K562 (cell line): ENCODE measurements around the gene MYH11. TPM values are rescaled to one million over a fixed set of nuclear protein-coding genes. Genes with fewer than 3 reads are reported as not detected.

Experiments
- ATAC-seq: fragments of 200-7000 bp; cut with Tn5 transposase; 3 replicates; pipeline ENCODE4 v1.9.1; 2020; ENCODE audit warnings: moderate library complexity
- BruUV-seq: library from RNA; stranded (reverse); fragments of 400-500 nt; replicated peaks from 2 replicates; lab custom pipeline; 2021; lab: Mats Ljungman, UMichigan
- CTCF ChIA-PET: fragments of 300-600 bp; formaldehyde crosslinking; extraction: SDS; loops from one replicate; lab custom pipeline; 2021; ENCODE audit warnings: low intra/inter-chr PET ratio; lab: Yijun Ruan, JAX
- POLR2A ChIA-PET: fragments of 300-600, 350-650 bp; sonication (Branson Sonifier 250); formaldehyde crosslinking; extraction: SDS; loops from one replicate; lab custom pipeline; 2021; ENCODE audit warnings: antibody characterized with exemption, inconsistent platforms; lab: Yijun Ruan, JAX
- DNase-seq, 4 experiments: peaks; one replicate each; pipeline versions ENCODE4 v3.0.0 to v3.0.0-alpha.2; 2011 to 2018; ENCODE audit warnings: low spot score in 3 of 4, mixed read lengths in 3 of 4; ENCODE audit errors: extremely low read depth in 1 of 4
- FAIRE-seq: peaks from 2 replicates; lab custom pipeline; 2011; peaks lifted over from hg19 to GRCh38; lab: Jason Lieb, UNC
- H2AFZ ChIP-seq: 2 replicates; pipeline ENCODE4 v1.6.0; 2011; ENCODE audit warnings: low read depth, low read length, control low read depth, inconsistent platforms
- H3K27ac ChIP-seq: fragments of 200-600 bp; 3 replicates; pipeline ENCODE4 v1.8.0; 2011; ENCODE audit warnings: low read depth, mild to moderate bottlenecking, control low read depth, inconsistent platforms, low read length, moderate library complexity, mixed read lengths; ENCODE audit errors: extremely low read depth
- H3K27me3 ChIP-seq, 2 experiments: fragments of 300-600 bp in 1 of 2; 2 replicates in 1 of 2; 3 replicates in 1 of 2; pipeline versions ENCODE4 v1.6.0 to v1.8.0; 2011; ENCODE audit warnings: inconsistent platforms in 2 of 2, low read length in 2 of 2, mild to moderate bottlenecking in 1 of 2, mixed read lengths in 1 of 2, moderate library complexity in 1 of 2; ENCODE audit not compliant: control insufficient read depth in 2 of 2, insufficient read depth in 2 of 2
- H3K36me3 ChIP-seq: fragments of 300-600 bp; 3 replicates; pipeline ENCODE4 v1.8.0; 2011; ENCODE audit warnings: mild to moderate bottlenecking, low read length, inconsistent platforms; ENCODE audit not compliant: control insufficient read depth, insufficient read depth
- H3K4me1 ChIP-seq, 2 experiments: fragments of 200-600 bp in 1 of 2; replicated peaks in 1 of 2; 2 replicates in 1 of 2; 3 replicates in 1 of 2; pipeline versions ENCODE4 v1.5.1 to v1.8.0; 2011; ENCODE audit warnings: inconsistent platforms in 2 of 2, low read length in 2 of 2, mild to moderate bottlenecking in 1 of 2, mixed read lengths in 1 of 2, moderate library complexity in 1 of 2; ENCODE audit not compliant: control insufficient read depth in 2 of 2, insufficient read depth in 2 of 2
- H3K4me2 ChIP-seq: 2 replicates; pipeline ENCODE4 v1.6.1; 2011; ENCODE audit warnings: low read length, control low read depth, inconsistent platforms, mixed read lengths; ENCODE audit not compliant: insufficient read depth
- H3K4me3 ChIP-seq: fragments of 200-600 bp; sonication (generic), shearing (Covaris generic); 2 replicates; pipeline ENCODE4 v1.5.1; 2016; ENCODE audit warnings: control low read depth, inconsistent platforms
- H3K79me2 ChIP-seq: fragments of 200-600 bp; 3 replicates; pipeline ENCODE4 v1.8.0; 2011; ENCODE audit warnings: low read length, inconsistent platforms; ENCODE audit not compliant: control insufficient read depth, insufficient read depth
- H3K9ac ChIP-seq, 2 experiments: 2 replicates each; pipeline versions ENCODE4 v1.6.0 to v1.6.1; 2011; ENCODE audit warnings: low read depth in 2 of 2, low read length in 2 of 2, control low read depth in 1 of 2, inconsistent platforms in 1 of 2, mild to moderate bottlenecking in 1 of 2, mixed read lengths in 1 of 2; ENCODE audit not compliant: insufficient read depth in 1 of 2
- H3K9me1 ChIP-seq: one replicate; pipeline ENCODE4 v1.6.0; 2011; ENCODE audit warnings: inconsistent platforms, mild to moderate bottlenecking, low read length, moderate library complexity; ENCODE audit not compliant: control insufficient read depth, insufficient read depth
- H3K9me3 ChIP-seq: replicated peaks from 2 replicates; pipeline ENCODE4 v1.5.1; 2011; ENCODE audit warnings: low read depth, low read length, inconsistent platforms; ENCODE audit not compliant: control insufficient read depth, insufficient read depth
- H4K20me1 ChIP-seq: replicated peaks from 2 replicates; pipeline ENCODE4 v1.6.1; 2011; ENCODE audit warnings: low read length, inconsistent platforms, mixed read lengths; ENCODE audit not compliant: control insufficient read depth, insufficient read depth
- ARID3B ChIP-seq: fragments of 250-450 bp; sonication (Bioruptor Pico); IDR thresholded peaks from 2 replicates; pipeline ENCODE4 v1.4.0; 2020; ENCODE audit warnings: borderline replicate concordance
- BRD4 ChIP-seq: fragments of 200-600 bp; sonication (generic); IDR thresholded peaks from 2 replicates; pipeline ENCODE4 v1.6.1; 2017; ENCODE audit warnings: inconsistent platforms
- CBX1 ChIP-seq: sonication (generic); IDR thresholded peaks from 2 replicates; pipeline ENCODE4 v1.6.1; 2016; ENCODE audit warnings: antibody characterized with exemption, low read depth, mild to moderate bottlenecking
- E2F6 ChIP-seq, 2 experiments: IDR thresholded peaks; 2 replicates each; pipeline ENCODE4 v1.6.1; 2011; ENCODE audit warnings: borderline replicate concordance in 1 of 2, control low read depth in 1 of 2, low read depth in 1 of 2, low read length in 1 of 2, mild to moderate bottlenecking in 1 of 2, mixed read lengths in 1 of 2, moderate library complexity in 1 of 2; ENCODE audit not compliant: insufficient read depth in 1 of 2, insufficient read length in 1 of 2, poor library complexity in 1 of 2, severe bottlenecking in 1 of 2; ENCODE audit errors: extremely low read depth in 1 of 2
- GATAD2B ChIP-seq: fragments of 450-650 bp; IDR thresholded peaks from 2 replicates; pipeline ENCODE4 v1.6.1; 2017; ENCODE audit warnings: mild to moderate bottlenecking, borderline replicate concordance
- HDAC8 ChIP-seq: fragments of 450-650 bp; IDR thresholded peaks from 2 replicates; pipeline ENCODE4 v1.6.1; 2016; ENCODE audit warnings: mild to moderate bottlenecking, missing genetic modification characterization, moderate library complexity, missing compliant biosample characterization
- KDM5B ChIP-seq: fragments of 200-600 bp; sonication (generic); IDR thresholded peaks from 2 replicates; pipeline ENCODE4 v1.6.1; 2012; ENCODE audit warnings: low read depth, mild to moderate bottlenecking, moderate library complexity, low read length, control low read depth, inconsistent platforms; ENCODE audit not compliant: insufficient replicate concordance
- PURB ChIP-seq: sonication (generic); formaldehyde crosslinking; IDR thresholded peaks from 2 replicates; pipeline ENCODE4 v1.9.0; 2021; ENCODE audit warnings: low read depth, mild to moderate bottlenecking, missing genetic modification reagents
- SMAD3 ChIP-seq: fragments of 450-650 bp; formaldehyde crosslinking; conservative IDR thresholded peaks from 2 replicates; pipeline ENCODE4 v1.4.0; 2020; ENCODE audit warnings: mild to moderate bottlenecking
- ZBTB26 ChIP-seq: fragments of 450-650 bp; formaldehyde crosslinking; IDR thresholded peaks from 2 replicates; pipeline ENCODE4 v1.4.0; 2022; ENCODE audit warnings: missing genetic modification characterization
- ZBTB33 ChIP-seq: sonication (generic); formaldehyde crosslinking; IDR thresholded peaks from 2 replicates; pipeline ENCODE4 v1.8.1; 2023; ENCODE audit warnings: mild to moderate bottlenecking, missing genetic modification reagents
- ZNF347 ChIP-seq: fragments of 450-650 bp; formaldehyde crosslinking; IDR thresholded peaks from 2 replicates; pipeline ENCODE4 v1.4.0; 2020; ENCODE audit warnings: low read depth, mild to moderate bottlenecking, moderate library complexity
- ZNF384 ChIP-seq: IDR thresholded peaks from 2 replicates; pipeline ENCODE4 v1.6.1; 2012; ENCODE audit warnings: low read depth, low read length, improper control_type of control experiment
- ZNF444 ChIP-seq: fragments of 250-450 bp; sonication (Bioruptor Pico); IDR thresholded peaks from 2 replicates; pipeline ENCODE4 v1.4.0; 2020; ENCODE audit warnings: mild to moderate bottlenecking, moderate library complexity
- ZNF644 ChIP-seq: fragments of 200-800 bp; sonication (Bioruptor generic); IDR thresholded peaks from 2 replicates; pipeline ENCODE4 v1.6.1; 2016; ENCODE audit warnings: low read depth, missing genetic modification characterization, missing compliant biosample characterization
- ZNF780A ChIP-seq: fragments of 250-450 bp; sonication (Bioruptor Pico); IDR thresholded peaks from 2 replicates; pipeline ENCODE4 v1.5.0; 2021; ENCODE audit warnings: mild to moderate bottlenecking
- ZSCAN32 ChIP-seq: fragments of 450-650 bp; formaldehyde crosslinking; IDR thresholded peaks from 2 replicates; pipeline ENCODE4 v1.4.0; 2020; ENCODE audit warnings: mild to moderate bottlenecking, moderate library complexity
- WGBS: fragments of 100-300 bp; shearing (Covaris generic); methylation state at CpG from one replicate; pipeline ENCODE4 v1.1.6; 2016; ENCODE audit warnings: low coverage, mixed read lengths; ENCODE audit not compliant: insufficient coverage; ENCODE audit errors: missing lambda C conversion rate; 5-methylcytosine and 5-hydroxymethylcytosine counted together
- in situ Hi-C: fragments of 300-500 bp; cut with MboI; formaldehyde crosslinking; loops from 4 replicates; pipeline ENCODE4 v1.15.0; 2018; ENCODE audit warnings: inconsistent platforms, mixed read lengths
- intact Hi-C: fragments of 100-400 bp; cut with micrococcal nuclease; formaldehyde crosslinking; loops from 2 replicates; pipeline ENCODE4 v1.14.2; 2022
- polyA plus RNA-seq, 8 experiments: library from polyadenylated mRNA; depleted of rRNA in 4 of 8; stranded (reverse) in 5 of 8; unstranded in 3 of 8; fragments of >200 nt; fragmentation: Nextera tagmentation in 2 of 8; fragmentation: Illumina TruSeq in 1 of 8; extraction: Ambion mirVana in 2 of 8; extraction: Trizol in 1 of 8; gene quantifications; 2 replicates each; pipeline versions ENCODE4 v1.2.1 to v1.2.3, GENCODE V29; 2011 to 2014; ENCODE audit warnings: inconsistent platforms in 1 of 8, missing spikeins in 1 of 8
- total RNA-seq, 7 experiments: library from RNA; depleted of rRNA in 6 of 7; stranded (reverse); fragments of >200 nt in 6 of 7; fragmentation: Illumina TruSeq in 2 of 7; extraction: Trizol in 2 of 7; gene quantifications; 2 replicates each; pipeline versions ENCODE4 v1.2.1 to v1.2.3, GENCODE V29; 2011 to 2021; ENCODE audit warnings: low replicate concordance in 1 of 7

The MYH11 gene
- total and polyA plus RNA-seq, 9 of the 15 experiments (the other 6 are each of a cell fraction or from before 2014, with no cell fraction given): 0.05 to 0.47 (median 0.08) TPM; not detected in 5

- Histone ChIP-seq H3K9me1 (no peaks in the 10 kb centered on the region), H3K4me3 (no peak overlapping the region), H4K20me1 (no peaks in the 10 kb centered on the region; the same call in 1 of the 2 replicates), H3K36me3 (no peaks in the 10 kb centered on the region), H3K4me1 (peaks cover 0 to 3% of the 10 kb centered on the region in 2 experiments; a peak in 1 of 5 replicates), H3K9me3 (peaks cover 6% of the 10 kb centered on the region), H3K27ac (no peak overlapping the region), H3K4me2 (no peak overlapping the region), H3K79me2 (no peaks in the 10 kb centered on the region), H3K9ac (no peak overlapping the region), H3K27me3 (peaks cover 19 to 51% of the 10 kb centered on the region in 2 experiments; a peak in 3 of 5 replicates), H2AFZ (no peak overlapping the region)
- ChIA-PET CTCF (no interaction called here), POLR2A (interaction anchor here (0.8 kb wide), 1 partner anchor 362 kb away, joined by 3 read pairs; no protein-coding TSS in a partner anchor)
- FAIRE-seq (no peak), DNase-seq (no peak), ATAC-seq (no peak)
- intact Hi-C loops: no loop called here
- no TSS peak for BruUV-seq
- 7% methylated on average over 2 of the region's 2 CpGs for WGBS
- in situ Hi-C loops: no loop called here
- TF ChIP-seq CBX1 (no peak), ZBTB33 (CRISPR knock-in tag) (no peak), SMAD3 (CRISPR knock-in tag) (no peak), GATAD2B (no peak), KDM5B (no peak), ZNF444 (CRISPR knock-in tag) (no peak), ZSCAN32 (CRISPR knock-in tag) (no peak), ZBTB26 (CRISPR knock-in tag) (no peak), HDAC8 (tag) (no peak), E2F6 (IDR thresholded peaks at IDR 0.05; ENCODE audit: borderline replicate concordance in 1 of 2, extremely low read depth in 1 of 2, insufficient read depth in 1 of 2, insufficient read length in 1 of 2, low read depth in 1 of 2, low read length in 1 of 2, poor library complexity in 1 of 2, severe bottlenecking in 1 of 2) (no peak), ZNF347 (CRISPR knock-in tag) (no peak), ZNF780A (CRISPR knock-in tag) (no peak), PURB (CRISPR knock-in tag) (no peak), ARID3B (CRISPR knock-in tag) (no peak), BRD4 (no peak), ZNF644 (tag) (no peak), ZNF384 (no peak)
These were observed 117.4 kb downstream of the MYH11 start for GRCh38 chr16:15739464-15739863.
